ENCODE data around the gene FIBCD1. TPM values are rescaled to one million over a fixed set of nuclear protein-coding genes. Genes with fewer than 3 reads are reported as not detected.

Gene FIBCD1
- polyA plus RNA-seq, 1 donor (not counting 4 experiments of a cell fraction or from before 2014, with no cell fraction given) = 0.79 TPM

- Histone ChIP-seq H3K9me3 (ENCODE audit: control insufficient read depth, low read depth, low read length) (no peaks in the 10 kb centered on the region), H2AFZ (ENCODE audit: control insufficient read depth, low read length) (no peak overlapping the region), H3K4me1 (ENCODE audit: control insufficient read depth, extremely low read depth, insufficient read depth, low read length) (no peaks in the 10 kb centered on the region), H3K4me2 (ENCODE audit: control insufficient read depth, extremely low read depth, insufficient read depth, low read depth, low read length) (no peak overlapping the region), H3K4me3 (ENCODE audit: control insufficient read depth in 2 of 3, extremely low read depth in 1 of 3, insufficient read depth in 2 of 3, low read depth in 1 of 3, low read length in 3 of 3) (no peak overlapping the region), H4K20me1 (ENCODE audit: control insufficient read depth, extremely low read depth, insufficient read depth, low read length) (peaks cover 8% of the 10 kb centered on the region), H3K9ac (ENCODE audit: control insufficient read depth, extremely low read depth, insufficient read depth, low read length) (no peak overlapping the region), H3K27ac (ENCODE audit: control insufficient read depth, insufficient read depth, low read length) (no peak overlapping the region), H3K79me2 (ENCODE audit: control insufficient read depth, insufficient read depth, low read length) (peaks cover 10% of the 10 kb centered on the region), H3K9me1 (ENCODE audit: control insufficient read depth, extremely low read depth, insufficient read depth, low read length) (no peaks in the 10 kb centered on the region), H3K27me3 (ENCODE audit: control insufficient read depth, extremely low read depth, insufficient read depth, low read length) (no peaks in the 10 kb centered on the region), H3K36me3 (ENCODE audit: control insufficient read depth in 2 of 2, extremely low read depth in 1 of 2, insufficient read depth in 2 of 2, low read length in 2 of 2) (peaks cover 22 to 41% of the 10 kb centered on the region in 2 experiments)
- DNase-seq (ENCODE audit: low read depth, low spot score) (no peak), FAIRE-seq (no peak)
- TF ChIP-seq EZH2 (IDR thresholded peaks at IDR 0.05; ENCODE audit: low read length) (no peak), CTCF (optimal IDR thresholded peaks at IDR 0.05 in 1 of 3, IDR thresholded peaks at IDR 0.05 in 1 of 3, conservative IDR thresholded peaks at IDR 0.05 in 1 of 3; ENCODE audit: extremely low read depth in 1 of 3, insufficient read depth in 2 of 3, low read length in 3 of 3) (no peak)
- dilution Hi-C loops (cut with MboI; ENCODE audit: extremely low pct_ligation_motif_present, low sequenced_read_pairs) = no loop called here
Measured at GRCh38 chr9:130871395-130872062, 67.5 kb downstream of the FIBCD1 start.

GRCh38 chr9:130870491-130871381 lies 68.3 kb downstream of the FIBCD1 start:
- DNase-seq (ENCODE audit: low read depth, low spot score) (no peak), FAIRE-seq (no peak)
- TF ChIP-seq EZH2 (IDR thresholded peaks at IDR 0.05; ENCODE audit: low read length) (no peak), CTCF (optimal IDR thresholded peaks at IDR 0.05 in 1 of 3, IDR thresholded peaks at IDR 0.05 in 1 of 3, conservative IDR thresholded peaks at IDR 0.05 in 1 of 3; ENCODE audit: extremely low read depth in 1 of 3, insufficient read depth in 2 of 3, low read length in 3 of 3) (no peak)
- peaks cover 10% of the 10 kb centered on the region for H3K79me2 ChIP-seq (ENCODE audit: control insufficient read depth, insufficient read depth, low read length)
- H3K4me2 ChIP-seq (ENCODE audit: control insufficient read depth, extremely low read depth, insufficient read depth, low read depth, low read length) = no peak overlapping the region
- H3K4me3 ChIP-seq (ENCODE audit: control insufficient read depth in 2 of 3, extremely low read depth in 1 of 3, insufficient read depth in 2 of 3, low read depth in 1 of 3, low read length in 3 of 3) = no peak overlapping the region
- H3K27me3 ChIP-seq (ENCODE audit: control insufficient read depth, extremely low read depth, insufficient read depth, low read length) = no peaks in the 10 kb centered on the region
- no peaks in the 10 kb centered on the region for H3K4me1 ChIP-seq (ENCODE audit: control insufficient read depth, extremely low read depth, insufficient read depth, low read length)
- no peak overlapping the region for H3K27ac ChIP-seq (ENCODE audit: control insufficient read depth, insufficient read depth, low read length)
- H3K9me1 ChIP-seq (ENCODE audit: control insufficient read depth, extremely low read depth, insufficient read depth, low read length) = no peaks in the 10 kb centered on the region
- H3K9me3 ChIP-seq (ENCODE audit: control insufficient read depth, low read depth, low read length) = no peaks in the 10 kb centered on the region
- peaks cover 8% of the 10 kb centered on the region for H4K20me1 ChIP-seq (ENCODE audit: control insufficient read depth, extremely low read depth, insufficient read depth, low read length)
- H2AFZ ChIP-seq (ENCODE audit: control insufficient read depth, low read length) = no peak overlapping the region
- H3K36me3 ChIP-seq (ENCODE audit: control insufficient read depth in 2 of 2, extremely low read depth in 1 of 2, insufficient read depth in 2 of 2, low read length in 2 of 2) = peaks cover 22 to 41% of the 10 kb centered on the region in 2 experiments
- dilution Hi-C loops (cut with MboI; ENCODE audit: extremely low pct_ligation_motif_present, low sequenced_read_pairs) = no loop called here
- no peak overlapping the region for H3K9ac ChIP-seq (ENCODE audit: control insufficient read depth, extremely low read depth, insufficient read depth, low read length)

All from keratinocyte (primary cell).